Endothelial cell (in vitro differentiated cells): ENCODE results near the gene PEX13. TPM values are rescaled to one million over a fixed set of nuclear protein-coding genes. Genes with fewer than 3 reads are reported as not detected.
"Not testable (repeated sequence)": the region's sequence is repeated elsewhere in the genome, so short reads cannot be mapped to it uniquely, and the experiment has no call there.

ENCODE experiments used
- DNase-seq: peaks from one replicate; pipeline ENCODE4 v3.0.0; 2021; ENCODE audit warnings: low spot score
- H3K27ac Mint-ChIP-seq: one replicate; pipeline ENCODE4 v1.8.0; 2021; ENCODE audit warnings: mixed read lengths, inconsistent platforms; ENCODE audit not compliant: unreplicated experiment
- H3K27me3 Mint-ChIP-seq: one replicate; pipeline ENCODE4 v1.8.0; 2021; ENCODE audit warnings: mild to moderate bottlenecking, moderate library complexity, mixed read lengths, inconsistent platforms; ENCODE audit not compliant: unreplicated experiment
- H3K36me3 Mint-ChIP-seq: one replicate; pipeline ENCODE4 v1.8.0; 2021; ENCODE audit warnings: mild to moderate bottlenecking, low read depth, mixed read lengths, inconsistent platforms; ENCODE audit not compliant: unreplicated experiment
- H3K4me1 Mint-ChIP-seq: one replicate; pipeline ENCODE4 v1.8.0; 2021; ENCODE audit warnings: mild to moderate bottlenecking, mixed read lengths, inconsistent platforms; ENCODE audit not compliant: unreplicated experiment
- H3K4me3 Mint-ChIP-seq: one replicate; pipeline ENCODE4 v1.8.0; 2021; ENCODE audit warnings: mild to moderate bottlenecking, mixed read lengths, inconsistent platforms; ENCODE audit not compliant: unreplicated experiment
- H3K9me3 Mint-ChIP-seq: one replicate; pipeline ENCODE4 v1.8.0; 2021; ENCODE audit warnings: mixed read lengths, inconsistent platforms; ENCODE audit not compliant: unreplicated experiment
- total RNA-seq: library from RNA; stranded (reverse); fragmentation: NEBNext Ultra II Directional; extraction: Animal tissue kit (Norgen Biotek cat#: 25700); gene quantifications from one replicate; pipeline ENCODE4 v1.2.1, GENCODE V29; 2021; ENCODE audit not compliant: unreplicated experiment
- TF ChIP-seq, protein P1 (sequence below): fragments of 200-600 bp; sonication (generic); IDR thresholded peaks from one replicate; pipeline ENCODE4 v1.5.0; 2021; ENCODE audit warnings: antibody characterized with exemption; ENCODE audit not compliant: unreplicated experiment

The PEX13 gene
- total RNA-seq, 1 donor from 2014 or later = 24.8 TPM

DNA sequence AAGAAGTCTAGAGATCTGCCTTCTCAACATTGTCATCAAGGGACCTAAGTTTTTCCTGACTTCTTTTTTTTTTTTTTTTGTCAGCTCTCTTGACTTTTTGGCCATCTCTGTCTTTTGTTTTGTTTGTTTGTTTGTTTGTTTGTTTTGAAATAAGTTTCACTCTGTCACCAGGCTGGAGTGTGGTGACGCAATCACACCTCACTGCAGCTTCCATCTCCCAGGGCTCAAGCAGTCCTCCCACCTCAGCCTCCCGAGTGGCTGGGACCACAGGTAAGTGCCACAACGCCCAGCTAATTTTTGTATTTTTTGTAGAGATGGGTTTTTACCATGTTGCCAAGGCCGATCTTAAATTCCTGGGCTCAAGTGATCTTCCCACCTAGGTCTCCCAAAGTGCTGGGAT, 6.2 kb downstream of the PEX13 start:
- H3K27ac Mint-ChIP-seq = no peak overlapping the region
- TF ChIP-seq, protein P1, sequence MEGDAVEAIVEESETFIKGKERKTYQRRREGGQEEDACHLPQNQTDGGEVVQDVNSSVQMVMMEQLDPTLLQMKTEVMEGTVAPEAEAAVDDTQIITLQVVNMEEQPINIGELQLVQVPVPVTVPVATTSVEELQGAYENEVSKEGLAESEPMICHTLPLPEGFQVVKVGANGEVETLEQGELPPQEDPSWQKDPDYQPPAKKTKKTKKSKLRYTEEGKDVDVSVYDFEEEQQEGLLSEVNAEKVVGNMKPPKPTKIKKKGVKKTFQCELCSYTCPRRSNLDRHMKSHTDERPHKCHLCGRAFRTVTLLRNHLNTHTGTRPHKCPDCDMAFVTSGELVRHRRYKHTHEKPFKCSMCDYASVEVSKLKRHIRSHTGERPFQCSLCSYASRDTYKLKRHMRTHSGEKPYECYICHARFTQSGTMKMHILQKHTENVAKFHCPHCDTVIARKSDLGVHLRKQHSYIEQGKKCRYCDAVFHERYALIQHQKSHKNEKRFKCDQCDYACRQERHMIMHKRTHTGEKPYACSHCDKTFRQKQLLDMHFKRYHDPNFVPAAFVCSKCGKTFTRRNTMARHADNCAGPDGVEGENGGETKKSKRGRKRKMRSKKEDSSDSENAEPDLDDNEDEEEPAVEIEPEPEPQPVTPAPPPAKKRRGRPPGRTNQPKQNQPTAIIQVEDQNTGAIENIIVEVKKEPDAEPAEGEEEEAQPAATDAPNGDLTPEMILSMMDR = no peak
- H3K4me3 Mint-ChIP-seq = no peak overlapping the region
- no peaks in the 10 kb centered on the region for H3K9me3 Mint-ChIP-seq
- peaks cover 13% of the 10 kb centered on the region for H3K4me1 Mint-ChIP-seq
- no peak for DNase-seq
- peaks cover 32% of the 10 kb centered on the region for H3K36me3 Mint-ChIP-seq
- H3K27me3 Mint-ChIP-seq = no peaks in the 10 kb centered on the region

DNA sequence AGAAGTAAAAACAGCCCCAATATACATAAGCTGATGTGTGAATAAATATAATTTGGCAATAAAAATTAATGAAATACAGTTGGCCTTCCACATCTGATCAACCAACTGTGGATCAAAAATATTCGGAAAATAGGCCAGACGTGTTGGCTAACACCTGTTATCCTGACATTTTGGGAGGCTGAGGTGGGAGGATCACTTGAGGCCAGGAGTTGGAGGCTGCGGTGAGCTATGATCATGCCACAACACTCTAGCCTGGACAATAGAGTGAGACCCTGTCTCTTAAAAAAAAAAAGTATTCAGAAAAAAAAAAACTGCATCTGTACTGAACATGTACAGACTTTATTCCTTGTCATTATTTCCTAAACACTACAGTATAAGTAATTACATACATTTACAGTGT, 12.0 kb downstream of the PEX13 start:
- Mint-ChIP-seq H3K9me3 (peaks cover 4% of the 10 kb centered on the region), H3K4me3 (no peak overlapping the region), H3K4me1 (peaks cover 5% of the 10 kb centered on the region), H3K27ac (no peak overlapping the region), H3K36me3 (peaks cover 36% of the 10 kb centered on the region), H3K27me3 (no peaks in the 10 kb centered on the region)
- TF ChIP-seq, protein P1 = no peak
- no peak for DNase-seq

DNA sequence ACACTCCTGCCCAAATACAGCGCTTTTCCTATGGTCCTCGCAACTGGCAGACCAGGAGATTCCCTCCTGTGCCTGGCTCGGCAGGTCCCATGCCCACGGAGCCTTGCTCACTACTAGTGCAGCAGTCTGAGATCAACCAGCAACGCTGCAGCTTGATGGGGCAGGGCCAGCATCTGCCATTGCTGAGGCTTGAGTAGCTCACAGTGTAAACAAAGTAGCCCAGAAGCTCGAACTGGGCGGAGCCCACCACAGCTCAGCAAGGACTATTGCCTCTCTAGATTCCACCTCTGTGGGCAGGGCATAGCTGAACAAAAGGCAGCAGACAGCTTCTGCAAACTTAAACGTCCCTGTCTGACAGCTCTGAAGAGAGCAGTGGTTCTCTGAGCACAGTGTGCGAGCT, 17.1 kb downstream of the PEX13 start:
- not testable (repeated sequence) for H3K27ac Mint-ChIP-seq, H3K4me1 Mint-ChIP-seq, DNase-seq, H3K4me3 Mint-ChIP-seq, H3K27me3 Mint-ChIP-seq, H3K9me3 Mint-ChIP-seq
- peaks cover 61% of the 10 kb centered on the region for H3K36me3 Mint-ChIP-seq

DNA sequence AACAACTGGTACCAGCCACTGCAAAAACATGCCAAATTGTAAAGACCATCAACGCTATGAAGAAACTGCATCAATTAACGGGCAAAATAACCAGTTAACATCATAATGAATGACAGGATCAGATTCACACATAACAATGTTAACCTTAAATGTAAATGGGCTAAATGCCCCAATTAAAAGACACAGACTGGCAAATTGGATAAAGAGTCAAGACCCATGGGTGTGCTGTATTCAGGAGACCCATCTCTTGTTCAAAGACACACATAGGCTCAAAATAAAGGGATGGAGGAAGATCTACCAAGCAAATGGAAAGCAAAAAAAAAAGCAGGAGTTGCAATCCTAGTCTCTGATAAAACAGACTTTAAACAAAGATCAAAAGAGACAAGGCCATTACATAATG, 19.1 kb downstream of the PEX13 start:
- not testable (repeated sequence) for H3K4me1 Mint-ChIP-seq, H3K27ac Mint-ChIP-seq, H3K9me3 Mint-ChIP-seq, DNase-seq, H3K27me3 Mint-ChIP-seq
- Mint-ChIP-seq H3K4me3 (peak overlapping the region; percentile 21), H3K36me3 (peaks cover 55% of the 10 kb centered on the region)

DNA sequence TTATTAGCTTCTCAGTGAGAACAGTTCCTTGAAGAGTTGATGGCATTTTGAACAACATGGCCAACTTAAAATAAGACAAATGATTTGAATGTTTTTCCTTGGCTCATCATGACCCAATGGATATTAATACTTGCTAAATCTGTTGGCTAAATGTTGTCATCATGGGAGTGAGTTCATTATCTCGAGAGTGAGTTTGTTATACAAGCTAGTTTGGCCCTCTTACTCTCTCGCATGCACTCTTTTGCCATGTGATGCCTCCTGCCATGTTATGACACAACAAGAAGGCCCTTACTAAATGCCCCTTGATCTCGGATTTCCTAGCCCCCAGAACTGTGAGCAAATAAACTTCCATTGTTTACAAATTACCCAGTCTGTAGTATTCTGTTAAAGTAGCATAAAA, 25.3 kb downstream of the PEX13 start:
- H3K36me3 Mint-ChIP-seq = peaks cover 4% of the 10 kb centered on the region
- no peaks in the 10 kb centered on the region for H3K9me3 Mint-ChIP-seq
- H3K4me3 Mint-ChIP-seq = no peak overlapping the region
- TF ChIP-seq, protein P1 = no peak
- peaks cover 2% of the 10 kb centered on the region for H3K27me3 Mint-ChIP-seq
- H3K27ac Mint-ChIP-seq = no peak overlapping the region
- H3K4me1 Mint-ChIP-seq = no peaks in the 10 kb centered on the region
- no peak for DNase-seq

DNA sequence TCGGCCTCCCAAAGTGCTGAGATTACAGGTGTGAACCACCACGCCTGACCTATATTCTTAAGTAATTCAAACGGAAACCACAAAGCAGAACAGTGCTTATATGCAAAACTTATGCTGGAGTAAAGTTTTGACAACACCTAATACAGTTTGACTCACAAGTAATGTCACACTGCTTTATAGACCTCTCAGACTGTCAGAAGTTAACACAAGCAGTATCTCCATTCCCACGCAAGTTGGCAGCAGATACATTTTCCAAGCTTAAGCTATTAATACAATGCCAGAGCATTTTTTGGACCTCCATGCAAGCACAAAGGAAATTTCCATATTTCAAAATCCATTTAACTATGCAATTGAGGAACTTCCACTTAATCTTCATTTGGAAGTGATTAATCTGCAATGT, 27.1 kb downstream of the PEX13 start:
- H3K27ac Mint-ChIP-seq = no peak overlapping the region
- H3K27me3 Mint-ChIP-seq = peaks cover 2% of the 10 kb centered on the region
- no peak overlapping the region for H3K4me3 Mint-ChIP-seq
- H3K9me3 Mint-ChIP-seq = no peaks in the 10 kb centered on the region
- H3K4me1 Mint-ChIP-seq = no peaks in the 10 kb centered on the region
- no peak for DNase-seq
- H3K36me3 Mint-ChIP-seq = peaks cover 4% of the 10 kb centered on the region
- TF ChIP-seq, protein P1 = no peak
